ENCODE measurements around the gene WWOX.

The WWOX gene

DNA sequence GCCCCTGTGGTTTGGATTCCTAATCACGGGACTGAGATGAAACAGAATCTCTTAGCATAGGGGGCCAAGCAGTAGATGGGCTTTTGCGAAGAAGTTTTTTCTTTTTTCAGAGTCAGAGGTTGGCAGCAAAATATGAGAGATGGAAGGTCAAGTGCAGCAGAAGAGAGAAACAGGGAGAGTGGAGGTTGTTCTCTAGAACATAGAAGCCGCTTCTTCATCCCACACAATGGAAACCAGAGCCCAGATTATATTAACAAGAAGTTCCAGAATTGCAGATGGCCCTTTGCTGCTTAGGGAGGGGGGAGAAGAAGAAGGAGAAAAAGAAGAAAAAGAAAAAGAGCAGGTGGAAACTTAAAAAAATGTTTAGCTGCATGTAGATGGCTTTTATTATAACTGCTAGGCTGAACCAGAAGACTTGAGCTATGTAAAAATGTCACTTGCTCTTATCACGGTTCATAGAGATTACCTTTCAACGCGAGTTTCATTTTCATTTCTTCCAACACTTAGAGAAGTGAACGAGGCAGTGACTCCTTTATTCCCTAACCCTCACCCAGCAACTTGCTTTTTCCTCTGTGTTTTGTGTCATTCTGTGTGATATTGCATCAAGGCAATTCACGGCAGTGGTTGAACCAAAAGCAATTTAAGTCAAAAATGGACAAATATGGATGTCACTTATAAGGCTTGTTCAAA lies 737.5 kb downstream of the WWOX start:
- DNase-seq, result no peak

DNA sequence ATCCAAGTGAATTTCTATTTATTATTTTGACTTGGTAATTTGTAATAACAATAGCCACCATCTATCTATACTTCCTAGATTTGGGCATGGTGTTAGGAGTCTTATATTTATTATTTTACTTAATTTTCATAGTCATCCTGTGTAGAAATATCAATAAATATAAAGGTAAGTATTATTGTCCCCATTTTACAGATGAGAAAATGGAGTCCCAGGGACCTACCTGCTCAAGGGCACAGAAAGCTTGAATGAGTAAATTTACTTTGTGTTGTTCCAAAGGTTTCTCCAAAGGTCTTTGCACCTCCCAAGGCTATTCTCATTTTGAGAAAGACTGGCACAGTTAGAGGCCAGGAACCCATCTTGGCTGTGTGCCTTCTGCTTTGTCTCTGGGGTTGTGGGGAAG lies 738.3 kb downstream of the WWOX start:
- DNase-seq, result no peak

DNA sequence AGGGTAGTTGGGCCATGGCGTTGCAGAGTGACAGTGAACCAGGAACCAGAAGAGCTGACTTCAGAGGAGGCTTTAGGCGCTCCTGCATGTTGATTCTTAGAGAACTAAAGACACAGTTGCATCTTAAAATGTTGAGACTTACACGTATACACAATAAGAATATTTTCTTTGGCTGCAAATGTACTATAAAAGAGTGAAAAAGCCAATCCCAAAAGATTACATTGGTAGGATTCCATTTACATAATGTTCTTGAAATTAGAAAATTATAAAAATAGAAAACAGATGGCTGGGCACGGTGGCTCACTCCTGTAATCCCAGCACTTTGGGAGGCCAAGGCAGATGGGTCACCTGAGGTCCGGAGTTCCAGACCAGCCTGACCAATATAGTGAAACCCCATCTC lies 738.8 kb downstream of the WWOX start:
- DNase-seq, result no peak

DNA sequence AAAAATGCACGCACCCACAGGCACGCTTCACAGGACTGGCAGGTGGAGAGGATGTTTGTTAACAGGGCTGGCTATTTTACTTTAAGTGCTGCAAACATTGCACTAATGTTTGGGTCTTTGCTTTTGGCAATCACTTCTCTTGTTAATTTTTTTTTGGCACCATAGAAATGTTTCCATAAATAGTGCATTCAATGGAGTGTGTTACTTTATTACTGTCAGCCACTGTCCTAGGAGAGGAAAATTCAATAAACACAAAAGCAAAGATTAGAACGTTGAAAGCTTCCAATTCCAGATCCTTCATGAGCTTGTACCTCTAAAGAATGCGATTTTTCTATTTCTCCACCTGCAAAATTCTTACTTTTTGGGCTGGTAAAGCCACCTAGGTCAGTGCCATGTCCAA lies 743.5 kb downstream of the WWOX start:
- no peak for DNase-seq

DNA sequence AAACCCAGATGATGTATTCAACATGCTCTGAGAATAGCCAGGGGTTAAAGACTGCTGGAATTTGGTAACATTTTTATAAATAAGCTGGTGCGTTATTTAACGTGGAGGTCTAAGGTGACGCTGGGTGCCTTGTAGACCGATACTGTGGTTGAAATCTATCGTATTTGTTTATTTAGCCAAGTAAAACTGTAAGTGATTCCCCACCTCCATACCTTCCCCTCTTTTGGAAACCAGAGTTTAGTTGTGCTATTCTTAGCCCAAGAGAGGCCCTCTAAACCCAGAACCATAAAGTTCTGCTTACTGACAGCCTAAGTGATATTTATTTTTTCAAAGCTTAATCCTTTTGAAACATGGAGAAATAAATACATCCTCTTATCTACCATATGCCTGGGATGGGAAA lies 744.5 kb downstream of the WWOX start:
- no peak for DNase-seq

DNA sequence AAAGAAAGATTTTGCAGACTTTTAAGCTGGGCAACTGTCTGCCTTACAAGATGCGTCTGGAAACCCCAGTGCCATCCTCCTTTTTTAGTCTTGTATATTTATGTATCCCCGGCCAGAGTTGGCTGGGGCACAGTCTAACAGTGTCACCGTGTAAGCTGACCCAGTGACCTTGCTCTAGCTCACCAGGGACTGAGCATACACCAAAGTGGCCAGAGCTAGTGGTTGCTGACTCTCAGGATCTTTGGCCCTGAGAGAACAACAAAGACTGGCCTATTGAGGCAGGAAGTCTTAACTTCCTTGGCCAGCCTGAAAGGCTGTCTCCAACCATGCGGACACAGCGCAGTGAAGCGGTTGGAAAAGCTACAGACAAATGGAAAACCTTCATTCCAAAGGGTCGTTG lies 745.2 kb downstream of the WWOX start:
- DNase-seq, result no peak

DNA sequence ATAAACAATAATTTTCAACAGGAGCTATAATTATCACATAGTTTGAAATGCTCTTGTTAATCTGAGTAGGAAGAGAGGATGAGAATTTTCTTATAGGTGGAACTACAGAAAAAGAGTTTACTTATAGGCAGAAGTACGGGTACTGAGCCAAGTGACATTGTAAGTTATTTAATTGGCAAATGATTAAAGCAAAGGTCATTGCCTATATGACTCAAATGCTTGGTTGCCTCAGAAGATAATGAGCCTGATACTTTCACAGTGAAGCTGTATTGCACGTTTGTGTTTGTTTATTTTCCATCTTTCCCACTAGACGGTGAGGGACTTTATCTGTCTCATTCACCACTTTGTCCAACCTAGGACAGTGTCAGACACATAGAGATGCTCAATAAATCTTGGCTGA lies 751.8 kb downstream of the WWOX start:
- DNase-seq, result no peak

DNA sequence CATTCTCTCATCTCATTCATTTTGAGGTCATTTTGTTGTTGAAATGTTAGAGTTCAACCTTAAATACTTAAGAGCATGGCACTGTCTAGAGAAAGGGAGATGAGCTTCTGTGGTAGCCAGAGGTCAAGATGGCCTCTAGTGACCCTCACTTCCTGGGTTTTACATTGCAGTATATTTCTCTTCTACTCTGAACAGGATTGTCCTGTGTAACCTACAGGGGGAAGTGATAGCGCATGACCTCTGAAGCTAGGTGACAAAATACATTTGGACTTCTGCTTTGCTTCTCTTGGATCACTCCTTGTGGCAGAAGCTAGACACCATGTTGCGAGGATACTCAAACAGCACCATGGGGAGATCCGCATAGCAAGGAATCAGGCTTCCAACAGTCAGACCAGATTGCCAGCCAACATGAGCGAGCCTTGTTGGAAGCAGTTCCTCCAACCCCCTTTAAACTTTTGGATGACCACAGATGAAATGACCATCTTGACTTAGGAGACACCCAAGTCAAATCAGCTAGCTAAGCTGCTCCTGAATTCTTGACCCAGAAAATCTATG lies 752.7 kb downstream of the WWOX start:
- no peak for DNase-seq

DNA sequence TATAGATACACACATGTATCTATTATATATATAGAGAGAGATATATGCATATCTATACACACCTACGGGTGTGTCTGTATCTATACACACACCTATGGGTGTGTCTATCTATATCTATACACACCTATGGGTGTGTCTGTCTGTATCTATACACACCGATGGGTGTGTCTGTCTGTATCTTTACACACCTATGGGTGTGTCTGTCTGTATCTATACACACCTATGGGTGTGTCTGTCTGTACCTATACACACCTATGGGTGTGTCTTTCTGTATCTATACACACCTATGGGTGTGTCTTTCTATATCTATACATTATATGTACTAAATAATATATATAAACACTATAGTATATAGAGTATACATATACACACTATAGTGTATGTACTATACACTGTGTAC lies 762.6 kb downstream of the WWOX start:
- DNase-seq, result no peak

DNA sequence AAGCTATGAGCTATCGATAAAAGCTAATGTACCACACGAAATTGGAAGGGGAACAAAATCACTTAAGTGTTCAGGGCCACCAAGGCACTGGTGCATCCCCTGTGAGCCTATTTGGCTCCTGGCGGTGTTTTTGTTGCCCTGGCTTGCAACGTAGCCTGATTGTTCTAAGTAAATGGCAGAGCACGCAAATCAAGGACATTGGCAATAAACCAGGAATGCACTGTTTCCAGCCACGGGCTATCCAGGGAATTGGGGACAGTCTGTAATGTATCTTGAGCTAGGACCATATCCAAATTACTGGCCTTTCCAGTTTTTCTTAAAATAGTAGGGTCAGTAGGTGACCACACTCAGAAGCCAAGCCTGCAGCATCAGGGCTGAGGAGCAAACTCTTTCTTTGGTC lies 767.1 kb downstream of the WWOX start:
- DNase-seq, result no peak

DNA sequence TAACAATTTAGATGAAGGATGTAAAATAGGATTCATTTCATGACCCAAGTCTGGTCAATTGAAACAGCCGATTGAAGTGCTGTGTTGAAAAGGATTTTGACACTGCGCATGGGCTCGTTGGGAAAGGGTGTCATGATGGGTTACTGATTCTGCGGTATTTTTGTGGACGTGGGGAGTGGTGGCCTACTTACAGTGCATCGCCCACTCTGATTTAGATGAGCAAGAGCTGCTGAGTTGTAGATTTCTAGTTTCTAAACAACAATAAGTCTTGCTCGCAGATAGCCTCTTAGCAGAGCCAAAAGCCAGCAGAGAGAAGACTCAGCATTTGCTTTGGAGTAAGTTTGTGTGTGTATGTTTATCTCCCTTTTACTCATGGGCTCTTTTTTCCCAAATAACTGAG lies 770.0 kb downstream of the WWOX start:
- no peak for DNase-seq

DNA sequence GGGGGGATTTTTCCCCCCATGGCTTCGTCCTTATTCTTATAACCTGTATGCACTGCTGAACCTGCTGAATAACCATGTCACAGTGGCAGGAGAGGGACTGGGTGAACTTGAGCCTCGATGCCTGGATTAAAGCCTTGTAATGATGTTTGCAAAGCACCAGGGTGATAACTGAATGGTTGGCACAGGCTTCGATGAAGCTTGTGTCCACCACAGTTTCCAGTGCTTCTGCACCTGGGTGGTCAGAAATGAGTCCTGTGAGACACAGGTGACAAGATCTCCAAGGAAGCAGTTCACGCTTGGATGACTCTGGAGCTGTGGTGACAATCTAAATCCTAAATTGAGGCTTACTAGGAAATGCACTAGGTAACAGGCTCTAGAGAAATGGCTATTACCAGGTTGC lies 771.8 kb downstream of the WWOX start:
- DNase-seq, result no peak

DNA sequence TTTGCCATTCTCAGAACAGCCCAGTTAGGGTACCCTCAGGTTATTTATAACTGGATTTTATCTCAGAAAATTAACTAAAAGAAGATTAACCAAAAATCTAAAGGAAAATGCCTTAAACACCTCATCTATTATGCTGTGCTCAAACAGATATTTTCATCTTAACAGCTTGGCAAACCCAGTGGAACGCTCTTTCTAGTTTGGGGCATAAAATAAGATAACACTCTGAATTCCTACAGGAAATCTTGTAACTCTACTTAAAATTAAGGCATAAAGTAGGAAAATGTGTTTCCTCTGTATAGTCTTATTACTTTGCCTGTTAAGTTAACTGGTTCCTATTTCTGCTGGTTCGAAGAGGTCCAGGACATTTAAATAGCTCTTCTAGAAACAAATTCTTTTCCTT lies 777.2 kb downstream of the WWOX start:
- DNase-seq, result no peak

DNA sequence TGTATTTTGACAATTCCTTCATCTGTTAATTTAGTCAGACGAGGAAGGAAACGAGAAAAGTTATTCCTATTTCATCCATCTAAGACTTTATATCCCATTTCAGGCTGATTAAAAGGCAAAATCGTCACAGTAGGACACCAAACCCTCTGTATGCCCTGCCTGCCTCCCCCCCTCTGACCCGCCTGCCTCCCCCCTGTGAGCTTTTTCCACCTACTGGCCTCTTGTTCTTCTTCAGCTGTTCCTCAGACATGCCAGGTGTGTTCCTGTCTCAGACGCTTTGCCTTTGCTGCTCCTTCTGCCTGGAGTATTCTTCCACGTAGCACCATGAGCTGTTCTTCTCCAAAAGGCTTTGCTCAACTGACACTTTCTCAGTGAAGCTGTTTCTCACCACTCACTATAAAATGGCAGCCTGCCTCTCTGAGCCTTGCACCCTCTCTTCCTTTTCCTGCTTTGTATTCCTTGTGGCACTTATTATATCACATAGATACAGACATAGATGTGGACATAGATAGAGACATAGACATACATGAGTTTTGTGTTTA lies 777.7 kb downstream of the WWOX start:
- DNase-seq, result no peak

DNA sequence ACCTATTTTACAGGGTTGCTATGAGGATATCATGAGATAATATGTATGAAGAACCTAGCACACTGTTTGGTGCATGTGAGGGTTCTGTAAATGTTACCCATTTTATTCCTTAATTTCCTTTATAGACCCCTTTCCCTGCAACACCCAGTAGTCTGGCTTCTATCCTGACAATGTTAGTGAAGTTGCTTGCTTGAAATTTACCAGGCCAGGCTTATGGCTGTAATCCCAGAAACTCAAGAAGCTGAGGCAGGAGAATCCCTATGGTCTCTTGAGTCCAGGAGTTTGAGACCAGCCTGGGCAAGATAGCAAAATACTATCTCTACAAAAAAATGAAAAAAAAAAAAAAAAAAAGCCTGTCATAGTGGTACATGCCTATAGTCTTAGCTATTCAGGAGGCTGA lies 779.1 kb downstream of the WWOX start:
- DNase-seq, result no peak

DNA sequence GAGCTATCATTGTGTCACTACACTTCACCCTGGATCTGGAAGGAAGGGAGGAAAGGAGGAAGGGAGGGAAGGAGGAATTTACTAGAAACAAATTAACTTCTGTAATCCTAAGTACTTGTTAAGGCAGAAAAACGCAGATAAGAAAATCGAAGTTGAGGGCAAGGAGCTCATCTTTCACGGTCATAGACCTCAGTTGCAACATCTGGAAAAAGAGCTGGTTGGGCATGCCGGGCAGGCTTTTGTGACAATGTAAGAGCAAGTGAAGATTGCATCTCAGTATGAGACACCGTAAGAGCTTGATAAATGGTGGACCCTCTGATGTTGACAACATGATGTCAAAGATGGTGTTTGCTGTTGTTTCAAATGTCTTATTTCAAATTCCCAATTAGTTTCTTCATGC lies 779.6 kb downstream of the WWOX start:
- DNase-seq, result no peak

DNA sequence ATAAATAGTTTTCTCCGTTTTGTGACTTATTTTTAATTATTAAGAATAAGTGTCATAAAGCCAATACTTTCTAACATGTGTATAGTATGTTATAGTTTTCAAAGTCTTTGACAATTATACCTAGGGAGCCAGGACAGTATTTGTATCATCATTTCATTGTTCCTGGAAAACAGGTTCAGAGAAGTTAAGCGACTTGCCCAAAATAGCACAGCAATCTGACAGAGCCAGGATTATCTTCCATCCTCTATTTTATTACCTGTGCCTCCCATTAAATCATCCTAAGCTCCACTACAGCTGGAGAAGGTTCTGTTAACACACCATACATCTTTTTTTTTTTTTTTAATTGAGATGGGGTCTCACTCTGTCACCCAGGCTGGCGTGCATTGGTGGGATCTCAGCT lies 782.7 kb downstream of the WWOX start:
- no peak for DNase-seq

DNA sequence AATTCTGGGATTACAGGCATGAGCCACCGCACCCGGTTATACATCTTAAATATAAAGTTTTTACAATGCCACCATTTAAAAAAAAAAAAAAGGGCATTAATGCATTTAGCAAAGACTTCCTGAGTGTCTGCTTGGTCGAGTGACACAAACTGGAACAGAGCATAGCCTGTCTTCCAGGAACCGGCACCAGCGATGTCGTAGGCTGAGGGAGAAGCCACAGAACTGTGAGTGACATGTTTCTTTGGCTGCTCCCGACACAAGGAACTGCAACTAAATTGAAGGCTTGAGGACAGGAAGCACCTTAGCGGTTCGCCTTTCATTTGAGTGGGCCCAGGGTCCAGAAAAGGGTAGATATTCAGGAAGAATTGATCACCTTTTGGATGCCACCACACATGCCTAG lies 783.3 kb downstream of the WWOX start:
- DNase-seq, result no peak

DNA sequence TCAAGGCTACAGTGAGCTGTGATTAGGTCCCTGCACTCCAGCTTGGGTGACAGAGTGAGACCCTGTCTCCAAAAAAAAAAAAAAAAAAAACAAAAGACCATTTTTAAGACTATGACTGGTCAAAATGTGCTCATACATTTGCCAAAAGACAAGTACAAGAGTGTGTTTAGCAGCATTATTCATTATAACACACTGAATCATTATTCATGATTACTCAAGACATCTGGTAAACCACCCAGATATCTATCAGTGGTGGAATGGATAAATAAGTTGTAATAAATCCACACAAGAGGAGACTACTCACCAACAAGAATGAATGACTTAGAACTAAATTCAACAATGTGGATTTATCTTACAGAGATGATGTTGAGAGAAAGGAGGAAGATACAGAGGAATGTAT lies 784.8 kb downstream of the WWOX start:
- DNase-seq, result no peak

DNA sequence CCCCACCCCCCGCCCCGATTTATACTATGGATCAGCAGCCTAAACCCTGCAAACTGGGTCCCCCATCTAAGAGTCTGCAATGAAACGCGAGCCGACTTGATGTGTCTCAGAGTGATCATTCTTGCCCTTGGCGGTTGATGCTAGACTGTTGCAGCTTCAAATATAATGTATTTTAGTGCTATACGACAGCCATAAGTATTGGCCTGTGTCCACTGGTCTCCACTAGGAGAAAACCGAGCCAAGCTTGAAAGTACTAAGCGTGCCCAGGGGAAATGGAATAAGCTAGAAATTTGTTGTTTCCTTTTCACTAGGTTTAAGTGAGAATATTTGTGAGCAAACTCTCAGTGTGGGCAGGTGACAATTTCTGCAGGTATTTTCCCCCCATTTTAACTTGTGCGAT lies 789.9 kb downstream of the WWOX start:
- no peak for DNase-seq

DNA sequence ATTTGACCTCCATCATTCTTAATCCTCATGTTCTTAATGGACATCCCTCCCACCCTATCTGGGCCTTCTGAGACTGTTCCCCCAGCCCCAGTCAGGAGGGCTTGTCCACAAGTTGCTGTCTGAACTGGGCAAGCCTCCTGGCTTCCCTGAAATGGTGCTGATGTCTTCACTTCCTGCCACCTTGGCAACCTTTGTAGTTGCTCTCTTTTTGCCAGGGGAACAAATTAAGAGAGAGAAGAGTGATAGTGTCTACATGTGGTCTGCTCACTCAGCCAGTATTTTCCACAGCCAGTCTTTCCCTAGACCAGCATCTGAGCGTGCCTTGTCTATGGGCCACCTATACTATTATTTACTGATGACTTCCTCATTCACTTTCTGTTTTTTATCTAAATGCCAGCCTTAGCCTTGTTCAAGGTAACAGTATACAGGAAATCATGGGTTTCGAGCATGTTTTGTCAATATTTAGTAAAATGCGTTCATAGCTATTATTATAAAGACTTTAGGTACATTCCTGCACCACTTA lies 791.0 kb downstream of the WWOX start:
- DNase-seq, result no peak

DNA sequence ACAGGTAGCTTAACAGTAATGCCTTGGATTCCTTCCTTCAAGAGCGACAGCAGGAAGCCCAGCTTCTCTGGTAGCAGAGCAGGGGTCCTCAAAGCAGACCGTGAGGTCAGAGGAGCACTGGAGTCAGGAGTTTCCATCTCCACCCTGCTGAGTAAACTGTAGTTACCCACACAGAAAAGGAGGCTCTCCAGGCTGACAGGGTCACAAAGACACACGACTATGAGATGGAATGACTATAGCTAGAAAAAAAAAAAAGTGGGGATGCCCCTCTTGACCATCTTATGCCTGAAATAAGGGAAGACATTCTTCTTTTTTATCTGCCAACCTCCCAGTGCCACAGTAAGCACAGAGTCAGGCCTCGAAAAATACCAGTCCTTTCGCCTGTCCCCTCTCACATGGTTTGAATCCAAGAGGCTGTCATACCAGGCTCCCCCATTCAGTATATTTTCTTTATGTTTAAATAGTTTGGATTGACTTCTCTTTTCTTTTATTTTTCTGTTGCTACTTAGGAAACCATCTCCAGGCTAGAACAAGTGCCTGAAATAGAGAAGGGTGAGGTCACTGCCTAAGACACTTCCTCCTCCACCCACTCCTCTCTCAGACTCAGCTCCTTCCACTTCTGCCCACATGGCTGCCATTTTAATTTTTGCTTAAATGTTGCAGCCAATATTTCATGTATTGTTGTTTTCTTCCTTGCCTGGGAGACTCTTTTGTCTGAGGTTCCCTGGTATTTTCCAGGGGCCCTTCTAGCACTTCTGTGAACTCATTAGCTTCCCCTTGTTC lies 793.7 kb downstream of the WWOX start:
- DNase-seq, result no peak

DNA sequence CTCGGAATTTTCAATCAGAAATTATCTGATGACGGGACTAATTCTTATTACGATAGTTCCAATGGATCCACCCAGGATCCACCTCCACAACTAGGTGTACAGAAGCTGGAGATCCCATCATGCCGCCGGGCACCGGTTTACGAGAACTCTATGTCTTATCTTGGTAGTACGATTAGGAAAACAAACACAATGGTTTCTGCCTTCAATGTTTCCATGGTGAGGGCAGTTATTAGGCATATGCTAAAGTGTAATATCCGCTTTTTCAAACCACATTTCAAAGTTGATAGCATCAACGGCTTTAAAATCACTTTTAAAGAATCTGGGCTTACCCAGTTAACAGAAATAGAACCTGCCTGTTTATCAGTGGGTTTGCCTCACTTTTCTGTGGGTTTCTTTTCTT lies 795.4 kb downstream of the WWOX start:
- DNase-seq, result no peak

DNA sequence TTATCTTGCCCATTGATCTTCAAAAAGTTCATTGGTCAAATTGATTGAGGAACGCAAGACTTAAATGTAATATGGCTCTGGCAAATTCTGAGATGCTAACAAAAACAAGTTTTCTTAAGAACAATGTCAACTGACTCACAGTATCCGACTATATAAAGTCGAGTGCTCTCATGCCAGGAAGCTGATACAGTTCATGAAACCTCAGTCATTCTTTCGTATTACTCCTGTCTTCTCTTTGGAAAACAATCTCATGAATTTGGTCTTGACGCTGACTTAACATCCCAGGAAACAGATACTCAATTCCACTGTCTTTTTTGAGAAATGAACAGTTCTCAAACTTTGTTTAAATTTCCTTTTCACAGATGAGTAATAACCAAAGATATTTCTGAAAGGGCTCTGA lies 796.2 kb downstream of the WWOX start:
- no peak for DNase-seq

Data from NCI-H446 (cell line).